NAMALWA (cell line): ENCODE data around the gene ZEB2.
"Not testable (repeated sequence)": the region's sequence is repeated elsewhere in the genome, so short reads cannot be mapped to it uniquely, and the experiment has no call there.

Experiments used
- DNase-seq: peaks from one replicate; pipeline ENCODE4 v3.0.0-alpha.2; 2015; ENCODE audit warnings: low spot score

Gene ZEB2

GRCh38 chr2:144383571-144384100 is 136.3 kb downstream of the ZEB2 start:
- no peak for DNase-seq

GRCh38 chr2:144382849-144383248 is 137.1 kb downstream of the ZEB2 start:
- peak; percentile 52 for DNase-seq

- no peak for DNase-seq
These were observed 138.2 kb downstream of the ZEB2 start for GRCh38 chr2:144381716-144382115.

GRCh38 chr2:144379851-144380311 is 140.0 kb downstream of the ZEB2 start:
- no peak for DNase-seq

GRCh38 chr2:144378551-144378950 is 141.4 kb downstream of the ZEB2 start:
- no peak for DNase-seq

- DNase-seq = no peak
These were observed 142.0 kb downstream of the ZEB2 start for GRCh38 chr2:144377914-144378313.

- no peak for DNase-seq
These were observed 143.0 kb downstream of the ZEB2 start for GRCh38 chr2:144376926-144377325.

- no peak for DNase-seq
These were observed 143.5 kb downstream of the ZEB2 start for GRCh38 chr2:144376460-144376859.

GRCh38 chr2:144374163-144374661 is 145.7 kb downstream of the ZEB2 start:
- DNase-seq = no peak

GRCh38 chr2:144372410-144373080 is 147.4 kb downstream of the ZEB2 start:
- DNase-seq = no peak

GRCh38 chr2:144370937-144371584 is 148.9 kb downstream of the ZEB2 start:
- no peak for DNase-seq

- no peak for DNase-seq
These were observed 150.5 kb downstream of the ZEB2 start for GRCh38 chr2:144369416-144369815.

- DNase-seq = no peak
These were observed 153.0 kb downstream of the ZEB2 start for GRCh38 chr2:144366825-144367429.

GRCh38 chr2:144364944-144365738 is 154.8 kb downstream of the ZEB2 start:
- DNase-seq = no peak

- DNase-seq = not testable (repeated sequence)
These were observed 155.7 kb downstream of the ZEB2 start for GRCh38 chr2:144364247-144364646.

- DNase-seq = no peak
These were observed 157.5 kb downstream of the ZEB2 start for GRCh38 chr2:144362401-144362800.

GRCh38 chr2:144361742-144362141 is 158.2 kb downstream of the ZEB2 start:
- DNase-seq = no peak

- no peak for DNase-seq
These were observed 160.2 kb downstream of the ZEB2 start for GRCh38 chr2:144359684-144360083.

GRCh38 chr2:144358979-144359541 is 160.9 kb downstream of the ZEB2 start:
- DNase-seq = peak; percentile 38

- DNase-seq = no peak
These were observed 161.4 kb downstream of the ZEB2 start for GRCh38 chr2:144358374-144358964.
